Measurements from ENCODE around the gene EML6.

DNA sequence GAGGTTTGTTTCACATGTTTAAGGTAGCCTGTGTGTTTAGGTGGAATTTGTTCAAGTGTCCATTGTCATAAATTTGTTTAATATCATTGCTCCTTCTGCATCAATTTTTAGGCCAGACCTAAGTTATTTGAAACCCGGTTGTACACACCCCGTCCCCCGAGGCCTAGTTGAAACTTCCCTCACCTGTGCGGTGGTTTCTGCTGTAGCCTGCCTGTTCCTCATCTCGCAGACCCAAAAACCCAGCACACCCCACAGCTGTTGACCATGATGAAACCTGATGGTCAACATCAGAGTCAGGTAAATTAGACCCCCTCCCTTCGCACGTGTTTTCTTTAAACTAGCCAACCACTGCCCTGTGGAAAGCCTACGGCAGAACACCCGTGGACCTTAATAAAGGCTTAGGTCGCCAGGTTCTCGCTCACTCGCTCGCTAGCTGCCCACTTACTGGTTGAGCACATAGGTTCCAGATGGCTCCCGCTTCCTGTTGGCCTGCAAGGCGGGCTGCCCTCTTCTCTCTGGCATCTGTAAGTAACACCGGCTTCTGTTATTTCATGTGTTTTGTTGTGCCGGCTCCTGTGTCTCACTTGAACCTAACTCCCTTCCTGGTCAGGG is 64.4 kb downstream of the EML6 start:
- TF ChIP-seq, protein P1, sequence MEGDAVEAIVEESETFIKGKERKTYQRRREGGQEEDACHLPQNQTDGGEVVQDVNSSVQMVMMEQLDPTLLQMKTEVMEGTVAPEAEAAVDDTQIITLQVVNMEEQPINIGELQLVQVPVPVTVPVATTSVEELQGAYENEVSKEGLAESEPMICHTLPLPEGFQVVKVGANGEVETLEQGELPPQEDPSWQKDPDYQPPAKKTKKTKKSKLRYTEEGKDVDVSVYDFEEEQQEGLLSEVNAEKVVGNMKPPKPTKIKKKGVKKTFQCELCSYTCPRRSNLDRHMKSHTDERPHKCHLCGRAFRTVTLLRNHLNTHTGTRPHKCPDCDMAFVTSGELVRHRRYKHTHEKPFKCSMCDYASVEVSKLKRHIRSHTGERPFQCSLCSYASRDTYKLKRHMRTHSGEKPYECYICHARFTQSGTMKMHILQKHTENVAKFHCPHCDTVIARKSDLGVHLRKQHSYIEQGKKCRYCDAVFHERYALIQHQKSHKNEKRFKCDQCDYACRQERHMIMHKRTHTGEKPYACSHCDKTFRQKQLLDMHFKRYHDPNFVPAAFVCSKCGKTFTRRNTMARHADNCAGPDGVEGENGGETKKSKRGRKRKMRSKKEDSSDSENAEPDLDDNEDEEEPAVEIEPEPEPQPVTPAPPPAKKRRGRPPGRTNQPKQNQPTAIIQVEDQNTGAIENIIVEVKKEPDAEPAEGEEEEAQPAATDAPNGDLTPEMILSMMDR (conservative IDR thresholded peaks at IDR 0.05 in 1 of 2, IDR thresholded peaks at IDR 0.05 in 1 of 2; ENCODE audit: low read depth in 1 of 2, low read length in 2 of 2) = no peak
- TF ChIP-seq EZH2 (IDR thresholded peaks at IDR 0.05; ENCODE audit: low read length, missing control alignments) = no peak

Measured in fibroblast of lung (primary cell).